CD4-positive, alpha-beta T cell treated with Interleukin-1 beta for 1 hour (primary cell): ENCODE data around the gene CHST11.
"Not testable (repeated sequence)": the region's sequence is repeated elsewhere in the genome, so short reads cannot be mapped to it uniquely, and the experiment has no call there.

Source experiments
- DNase-seq, 2 donors: peaks; one replicate each; pipeline ENCODE4 v3.0.0-alpha.2; 2020 to 2022

CHST11 gene

GRCh38 chr12:104793285-104793684 lies 336.5 kb downstream of the CHST11 start:
- DNase-seq: no peak

DNA sequence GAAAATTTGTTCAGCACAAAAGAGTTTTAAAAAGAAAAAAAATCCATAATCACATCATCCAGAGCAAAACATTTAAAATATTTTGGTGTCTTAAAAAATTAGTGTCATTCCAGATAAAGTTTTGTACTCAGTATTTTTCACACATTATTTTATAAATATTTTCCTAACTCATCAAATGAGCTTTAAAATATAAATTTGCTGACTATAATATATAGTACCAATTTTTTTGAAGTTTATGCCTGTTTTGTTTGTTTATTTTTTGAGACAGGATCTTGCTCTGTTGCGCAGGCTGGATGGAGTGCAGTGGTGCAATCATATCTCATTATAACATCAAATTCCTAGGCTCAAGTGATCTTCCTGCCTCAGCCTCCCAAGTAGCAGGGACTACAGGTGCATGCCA lies 337.2 kb downstream of the CHST11 start:
- no peak for DNase-seq

- no peak for DNase-seq
Measured at GRCh38 chr12:104796475-104796862, 339.7 kb downstream of the CHST11 start.

DNA sequence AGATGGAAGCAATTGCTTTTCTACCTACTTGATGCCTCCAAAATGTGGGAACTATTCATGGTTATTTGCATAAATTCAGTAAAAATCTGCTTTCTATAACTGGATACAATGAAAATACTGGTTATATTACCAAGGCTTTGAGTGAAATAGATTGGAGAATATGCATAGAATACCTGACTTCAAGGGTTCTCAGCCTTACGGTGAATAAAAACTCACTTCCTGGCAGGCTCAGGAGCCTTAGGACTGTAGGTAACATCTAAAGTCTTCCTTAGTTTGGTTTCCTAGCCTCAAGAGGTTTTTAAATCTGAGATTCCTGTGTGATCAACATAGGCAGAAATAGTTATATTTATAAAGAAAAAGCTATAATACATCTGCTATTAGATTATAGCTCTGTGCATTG lies 342.7 kb downstream of the CHST11 start:
- no peak for DNase-seq

GRCh38 chr12:104801005-104801404 lies 344.3 kb downstream of the CHST11 start:
- no peak for DNase-seq

DNA sequence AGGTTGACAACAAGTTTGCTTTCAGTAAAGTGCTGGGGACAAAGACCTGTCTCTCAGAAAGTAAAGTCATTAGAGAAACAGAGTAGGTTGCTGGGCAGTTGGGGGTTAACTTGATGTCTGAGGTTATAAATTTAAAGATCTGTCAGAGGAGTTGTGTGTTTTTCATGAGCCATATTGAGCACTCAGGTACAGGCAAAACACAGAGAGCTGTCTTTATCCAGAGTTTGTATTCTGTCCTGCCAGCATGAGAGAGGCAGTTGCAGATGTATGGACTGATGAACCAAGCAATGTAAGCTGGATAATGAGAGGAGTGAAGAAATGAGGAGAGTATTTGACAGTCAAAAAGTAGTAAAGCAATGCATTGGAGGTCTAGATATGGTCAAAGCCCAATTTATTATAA lies 344.7 kb downstream of the CHST11 start:
- no peak for DNase-seq

GRCh38 chr12:104802208-104802607 lies 345.5 kb downstream of the CHST11 start:
- no peak for DNase-seq

DNA sequence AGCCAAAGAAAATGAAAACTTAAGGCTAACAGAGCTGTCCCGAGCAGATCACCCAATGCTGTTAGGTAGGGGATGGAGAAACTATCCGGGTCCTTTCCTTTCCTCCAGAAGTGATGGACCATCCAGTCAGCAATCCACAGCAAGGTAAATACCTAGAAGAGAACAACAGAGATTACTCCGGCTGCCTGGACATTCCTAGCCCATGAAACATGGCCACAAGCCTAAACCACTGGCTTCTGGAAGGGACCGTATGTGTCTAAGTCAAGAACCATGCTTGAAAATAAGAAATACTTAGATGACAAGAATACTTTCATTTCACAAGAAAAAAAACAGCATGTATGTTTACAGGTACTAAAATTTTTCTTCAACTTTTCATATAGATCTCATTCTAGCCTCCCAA lies 348.4 kb downstream of the CHST11 start:
- DNase-seq: no peak

DNA sequence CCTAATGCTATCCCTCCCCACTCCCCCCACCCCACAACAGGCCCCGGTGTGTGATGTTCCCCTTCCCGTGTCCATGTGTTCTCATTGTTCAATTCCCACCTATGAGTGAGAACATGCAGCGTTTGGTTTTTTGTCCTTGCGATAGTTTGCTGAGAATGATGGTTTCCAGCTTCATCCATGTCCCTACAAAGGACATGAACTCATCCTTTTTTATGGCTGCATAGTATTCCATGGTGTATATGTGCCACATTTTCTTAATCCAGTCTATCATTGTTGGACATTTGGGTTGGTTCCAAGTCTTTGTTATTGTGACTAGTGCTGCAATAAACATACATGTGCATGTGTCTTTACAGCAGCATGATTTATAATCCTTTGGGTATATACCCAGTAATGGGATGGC lies 349.4 kb downstream of the CHST11 start:
- not testable (repeated sequence) for DNase-seq

DNA sequence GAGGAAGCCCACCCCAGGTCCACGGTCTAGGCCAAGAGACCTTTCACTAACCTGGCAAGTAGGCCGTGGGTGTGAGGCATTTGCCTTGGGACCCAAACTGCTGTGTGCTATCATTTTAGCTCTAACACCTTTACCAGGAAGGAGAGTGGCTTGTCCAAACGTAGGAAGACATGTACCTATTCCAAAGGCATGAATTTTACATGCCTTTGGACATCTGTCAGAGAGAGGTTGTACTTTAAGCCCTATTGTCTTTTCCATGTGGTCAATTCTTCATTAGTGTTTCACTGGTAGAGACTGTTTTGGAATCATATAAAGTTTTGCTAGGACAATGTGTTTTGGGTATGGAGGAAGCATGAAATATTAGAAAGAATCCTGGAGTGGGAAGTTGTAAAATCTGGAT lies 352.5 kb downstream of the CHST11 start:
- no peak for DNase-seq

GRCh38 chr12:104809706-104810385 lies 353.1 kb downstream of the CHST11 start:
- DNase-seq: no peak
